NB4 (cell line): Measurements from ENCODE around the gene TUT1.

ENCODE experiments used
- DNase-seq: peaks from one replicate; pipeline ENCODE4 v3.0.0; 2010; ENCODE audit warnings: low read depth
- H3K4me3 ChIP-seq: one replicate; pipeline ENCODE4 v1.5.1; 2011; ENCODE audit warnings: mild to moderate bottlenecking, low read depth, low read length, moderate library complexity
- MYC ChIP-seq: IDR thresholded peaks from 2 replicates; pipeline ENCODE4 v1.6.1; 2011; ENCODE audit warnings: low read depth, low read length
- POLR2A ChIP-seq: IDR thresholded peaks from 2 replicates; pipeline ENCODE4 v1.6.1; 2011; ENCODE audit warnings: mild to moderate bottlenecking; ENCODE audit not compliant: insufficient read length; ENCODE audit errors: extremely low read depth
- TF ChIP-seq, protein P1 (sequence below): IDR thresholded peaks from one replicate; pipeline ENCODE4 v1.5.1; 2012; ENCODE audit warnings: low read depth, low read length
- TF ChIP-seq, protein P2 (sequence below): IDR thresholded peaks from 2 replicates; pipeline ENCODE4 v1.6.1; 2011; ENCODE audit warnings: low read depth, low read length

TUT1 gene

DNA sequence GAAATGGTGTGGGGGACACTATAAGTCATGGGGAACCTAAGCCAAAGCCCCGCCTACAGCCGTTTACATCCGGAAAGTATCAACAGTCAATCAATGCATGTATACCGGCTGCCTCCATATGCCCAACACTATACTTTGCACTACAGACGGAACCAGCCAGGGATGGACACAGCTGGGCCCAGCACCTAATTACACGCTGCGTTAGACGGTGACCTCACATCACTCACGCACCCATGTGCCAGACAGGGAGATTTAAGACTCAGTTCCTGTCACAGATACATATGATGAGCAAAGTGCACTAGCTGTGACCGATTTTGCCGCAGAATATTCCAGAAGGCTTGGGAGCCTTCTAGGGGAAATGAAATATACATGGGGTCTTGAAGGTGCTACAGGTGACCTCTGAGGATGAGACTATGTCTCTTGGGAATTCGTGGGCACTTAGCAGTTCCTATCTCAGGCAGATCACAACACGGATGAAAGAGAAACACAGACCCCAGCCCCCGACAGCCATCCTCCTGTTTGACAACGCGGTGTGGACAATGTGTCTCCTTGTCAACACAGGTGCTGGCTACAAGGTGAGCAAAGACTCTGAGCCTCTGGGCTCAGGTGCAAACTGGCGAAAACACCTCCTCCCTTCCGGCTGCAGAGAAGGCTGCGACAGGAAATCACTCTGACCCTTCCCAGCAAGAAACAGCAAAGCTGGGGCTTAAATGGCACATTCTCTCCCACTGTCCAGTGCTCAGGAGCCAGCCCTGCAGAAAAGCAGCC is 52.7 kb downstream of the TUT1 start:
- TF ChIP-seq MYC (no peak), POLR2A (no peak)
- TF ChIP-seq, protein P1, sequence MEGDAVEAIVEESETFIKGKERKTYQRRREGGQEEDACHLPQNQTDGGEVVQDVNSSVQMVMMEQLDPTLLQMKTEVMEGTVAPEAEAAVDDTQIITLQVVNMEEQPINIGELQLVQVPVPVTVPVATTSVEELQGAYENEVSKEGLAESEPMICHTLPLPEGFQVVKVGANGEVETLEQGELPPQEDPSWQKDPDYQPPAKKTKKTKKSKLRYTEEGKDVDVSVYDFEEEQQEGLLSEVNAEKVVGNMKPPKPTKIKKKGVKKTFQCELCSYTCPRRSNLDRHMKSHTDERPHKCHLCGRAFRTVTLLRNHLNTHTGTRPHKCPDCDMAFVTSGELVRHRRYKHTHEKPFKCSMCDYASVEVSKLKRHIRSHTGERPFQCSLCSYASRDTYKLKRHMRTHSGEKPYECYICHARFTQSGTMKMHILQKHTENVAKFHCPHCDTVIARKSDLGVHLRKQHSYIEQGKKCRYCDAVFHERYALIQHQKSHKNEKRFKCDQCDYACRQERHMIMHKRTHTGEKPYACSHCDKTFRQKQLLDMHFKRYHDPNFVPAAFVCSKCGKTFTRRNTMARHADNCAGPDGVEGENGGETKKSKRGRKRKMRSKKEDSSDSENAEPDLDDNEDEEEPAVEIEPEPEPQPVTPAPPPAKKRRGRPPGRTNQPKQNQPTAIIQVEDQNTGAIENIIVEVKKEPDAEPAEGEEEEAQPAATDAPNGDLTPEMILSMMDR, result no peak
- TF ChIP-seq, protein P2, sequence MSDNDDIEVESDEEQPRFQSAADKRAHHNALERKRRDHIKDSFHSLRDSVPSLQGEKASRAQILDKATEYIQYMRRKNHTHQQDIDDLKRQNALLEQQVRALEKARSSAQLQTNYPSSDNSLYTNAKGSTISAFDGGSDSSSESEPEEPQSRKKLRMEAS, result no peak
- H3K4me3 ChIP-seq, result peak overlapping the region; percentile 9
- no peak for DNase-seq

DNA sequence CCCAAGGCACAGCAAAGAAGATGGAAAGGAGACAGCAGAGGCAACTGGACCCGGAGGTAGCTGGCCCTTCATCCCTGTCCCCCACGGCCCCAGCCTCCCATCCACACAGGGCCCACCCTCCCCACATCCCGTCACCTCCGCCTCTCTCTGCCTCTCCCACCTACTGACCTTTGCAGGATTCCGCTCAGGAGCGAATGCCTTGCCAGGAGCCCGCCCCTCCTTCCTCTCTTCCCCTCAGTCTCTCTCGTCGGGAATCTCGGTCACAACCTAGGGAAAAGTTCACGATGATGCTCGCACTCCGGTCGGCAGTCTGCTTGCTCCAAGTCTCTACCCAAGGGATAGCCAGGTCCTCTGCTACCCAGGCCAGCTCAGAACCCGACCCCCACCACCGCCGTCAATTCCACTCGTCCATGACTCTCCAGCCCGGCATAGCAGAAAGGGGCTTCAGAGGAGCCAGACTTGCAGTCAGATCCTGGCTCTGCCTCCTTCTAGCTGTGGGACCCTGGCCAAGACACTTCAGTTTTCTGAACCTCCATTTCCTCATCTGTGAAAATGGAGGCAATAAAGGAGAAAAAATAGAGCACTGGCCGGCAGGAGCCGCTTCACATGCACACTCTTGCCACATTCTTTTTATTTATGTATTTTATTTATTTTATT is 54.9 kb downstream of the TUT1 start:
- no peak for DNase-seq
- H3K4me3 ChIP-seq, result no peak overlapping the region
- no peak for TF ChIP-seq MYC
- TF ChIP-seq, protein P1, result no peak
- TF ChIP-seq, protein P2, result no peak
- TF ChIP-seq POLR2A, result no peak

DNA sequence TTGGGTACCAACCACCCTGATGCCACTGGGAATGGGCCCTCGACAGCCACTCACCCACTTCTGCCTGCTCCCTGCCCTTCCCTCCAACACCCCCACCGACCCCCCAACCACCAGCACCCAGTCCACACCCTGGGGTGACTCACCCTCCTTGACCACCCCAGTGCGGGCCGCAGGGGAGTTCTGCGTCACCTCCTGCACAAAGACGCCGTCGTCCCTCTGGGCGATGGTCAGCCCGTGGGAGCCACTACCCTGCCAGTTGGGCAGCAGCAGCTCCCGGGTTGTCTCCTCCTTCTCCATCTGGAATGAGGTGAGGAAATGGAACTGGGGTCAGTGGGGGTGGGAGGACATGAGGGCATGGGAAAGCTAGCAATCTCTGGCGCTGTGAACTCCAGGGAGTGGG is 55.5 kb downstream of the TUT1 start:
- DNase-seq, result no peak
- TF ChIP-seq POLR2A, result no peak
- TF ChIP-seq, protein P1, result no peak
- no peak for TF ChIP-seq MYC
- TF ChIP-seq, protein P2, result no peak
- H3K4me3 ChIP-seq, result no peak overlapping the region

DNA sequence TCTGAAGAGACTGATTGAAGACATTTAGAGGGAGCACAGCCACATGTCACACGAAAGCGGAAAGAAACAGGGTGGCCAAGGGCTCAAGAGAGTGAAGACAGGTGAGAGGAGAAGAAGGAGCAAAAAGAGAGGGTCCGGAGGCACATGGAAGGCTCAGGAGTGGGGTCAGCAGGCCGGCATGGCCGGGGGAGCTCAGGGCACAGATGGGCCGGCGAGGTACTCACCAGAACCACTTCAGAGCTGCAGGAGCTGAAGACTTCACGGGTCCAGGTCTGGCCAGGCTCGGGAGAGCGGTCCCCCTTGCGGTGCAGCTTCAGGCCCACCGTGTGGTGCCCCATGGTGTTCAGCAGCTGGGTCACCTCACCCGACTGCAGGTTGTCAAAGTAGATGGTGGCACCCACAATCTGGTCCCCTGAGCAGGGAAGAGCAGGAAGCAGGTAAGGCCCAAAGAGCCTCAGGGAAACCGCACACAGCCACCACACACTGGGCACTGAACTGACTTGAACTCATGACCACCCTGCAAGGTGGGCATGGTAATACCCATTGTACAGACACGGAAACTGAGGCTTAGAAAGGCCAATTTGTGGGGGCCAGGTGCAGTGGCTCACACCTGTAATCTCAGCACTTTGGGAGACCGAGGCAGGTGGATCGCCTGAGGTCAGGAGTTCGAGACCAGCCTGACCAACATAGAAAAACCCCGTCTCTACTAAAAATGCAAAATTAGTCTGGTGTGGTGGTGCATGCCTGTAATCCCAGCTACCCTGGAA is 56.4 kb downstream of the TUT1 start:
- DNase-seq, result no peak
- H3K4me3 ChIP-seq, result no peak overlapping the region
- TF ChIP-seq POLR2A (no peak), MYC (no peak)

DNA sequence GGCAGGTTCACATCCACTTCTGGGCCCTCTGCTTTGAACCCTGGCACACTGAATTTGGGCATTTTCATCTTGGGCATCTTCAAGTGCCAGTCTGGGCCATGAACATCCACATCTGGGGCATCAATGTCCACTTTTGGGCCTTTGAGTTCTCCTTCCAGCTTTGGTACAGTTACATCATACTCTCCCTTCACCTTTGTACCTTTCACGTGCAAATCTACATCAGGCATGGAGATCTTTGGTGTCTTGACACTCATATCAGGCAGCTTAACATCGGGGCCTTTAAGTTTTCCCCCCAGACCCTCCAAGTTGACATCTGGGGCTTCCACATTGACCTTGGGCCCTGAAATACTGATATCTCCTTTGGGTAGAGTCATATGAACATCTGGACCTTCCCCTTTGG is 59.2 kb downstream of the TUT1 start:
- no peak overlapping the region for H3K4me3 ChIP-seq
- TF ChIP-seq POLR2A, result no peak
- TF ChIP-seq, protein P2, result no peak
- no peak for TF ChIP-seq MYC
- TF ChIP-seq, protein P1, result no peak
- no peak for DNase-seq
